Endodermal cell (in vitro differentiated cells): ENCODE data around the gene TRMT44. TPM values are rescaled to one million over a fixed set of nuclear protein-coding genes. Genes with fewer than 3 reads are reported as not detected.

Experiments
- DNase-seq: peaks from one replicate; pipeline ENCODE4 v3.0.0-alpha.2; 2017
- H3K27ac ChIP-seq: 2 replicates; pipeline ENCODE4 v1.5.1; 2013; ENCODE audit warnings: mild to moderate bottlenecking, low read depth, low read length, moderate library complexity
- H3K27me3 ChIP-seq: 2 replicates; pipeline ENCODE4 v1.6.1; 2013; ENCODE audit warnings: mild to moderate bottlenecking, low read length, moderate library complexity; ENCODE audit not compliant: insufficient read depth, control insufficient read depth, poor library complexity, severe bottlenecking
- H3K36me3 ChIP-seq: 2 replicates; pipeline ENCODE4 v1.7.0; 2013; ENCODE audit warnings: mild to moderate bottlenecking, low read length, moderate library complexity; ENCODE audit not compliant: control insufficient read depth, insufficient read depth
- H3K4me1 ChIP-seq: one replicate; pipeline ENCODE4 v1.7.0; 2013; ENCODE audit warnings: low read length; ENCODE audit not compliant: control insufficient read depth, insufficient read depth
- H3K4me3 ChIP-seq: 2 replicates; pipeline ENCODE4 v1.5.1; 2013; ENCODE audit warnings: mild to moderate bottlenecking, low read length, moderate library complexity
- H3K9ac ChIP-seq: 2 replicates; pipeline ENCODE4 v1.6.1; 2013; ENCODE audit warnings: mild to moderate bottlenecking, low read length, moderate library complexity; ENCODE audit not compliant: poor library complexity, severe bottlenecking; ENCODE audit errors: extremely low read depth
- H3K9me3 ChIP-seq: 2 replicates; pipeline ENCODE4 v1.6.1; 2013; ENCODE audit warnings: mild to moderate bottlenecking, low read length, moderate library complexity; ENCODE audit not compliant: control insufficient read depth
- H3K27ac Mint-ChIP-seq: 2 replicates; pipeline ENCODE4 v1.8.0; 2020; ENCODE audit warnings: mixed read lengths
- H3K27me3 Mint-ChIP-seq: 2 replicates; pipeline ENCODE4 v1.8.0; 2021; ENCODE audit warnings: mild to moderate bottlenecking, mixed read lengths; ENCODE audit not compliant: insufficient read depth
- H3K36me3 Mint-ChIP-seq: 2 replicates; pipeline ENCODE4 v1.8.0; 2020; ENCODE audit warnings: low read depth, mixed read lengths
- H3K4me1 Mint-ChIP-seq: 2 replicates; pipeline ENCODE4 v1.8.0; 2020; ENCODE audit warnings: mixed read lengths
- H3K4me3 Mint-ChIP-seq: 2 replicates; pipeline ENCODE4 v1.8.0; 2020; ENCODE audit warnings: mild to moderate bottlenecking, moderate library complexity, mixed read lengths
- H3K9me3 Mint-ChIP-seq: 2 replicates; pipeline ENCODE4 v1.8.0; 2020; ENCODE audit warnings: mild to moderate bottlenecking, mixed read lengths
- CTCF ChIP-seq: fragments of 200-600 bp; sonication (generic); conservative IDR thresholded peaks from 2 replicates; pipeline ENCODE4 v1.5.0; 2021; ENCODE audit warnings: antibody characterized with exemption, mild to moderate bottlenecking
- WGBS, 2 experiments: methylation state at CpG; one replicate each; pipeline versions ENCODE4 v1.1.5 to v1.1.7; 2013; ENCODE audit warnings: missing lambda C conversion rate in 2 of 2, mixed read lengths in 1 of 2; ENCODE audit not compliant: insufficient coverage in 1 of 2, insufficient read length in 1 of 2; 5-methylcytosine and 5-hydroxymethylcytosine counted together
- total RNA-seq, 2 donors: library from RNA; stranded (reverse); fragmentation: NEBNext Ultra II Directional in 1 of 2; extraction: Animal tissue kit (Norgen Biotek cat#: 25700) in 1 of 2; gene quantifications; 2 replicates in 1 of 2; 3 replicates in 1 of 2; pipeline ENCODE4 v1.2.1, GENCODE V29; 2021

TRMT44 gene
- total RNA-seq, 2 donors from 2014 or later, result 45.9 to 114 TPM

GRCh38 chr4:8427761-8428287 lies 12.8 kb upstream of the TRMT44 start:
- H3K27ac Mint-ChIP-seq, result peak overlapping the region; percentile 81
- peaks cover 39% of the 10 kb centered on the region for H3K9me3 Mint-ChIP-seq
- H3K9ac ChIP-seq, result peak overlapping the region; percentile 98

GRCh38 chr4:8428288-8429097 lies 12.1 kb upstream of the TRMT44 start:
- H3K27me3 ChIP-seq, result no peaks in the 10 kb centered on the region
- peaks cover 17% of the 10 kb centered on the region for H3K36me3 ChIP-seq
- Mint-ChIP-seq H3K9me3 (peaks cover 46% of the 10 kb centered on the region), H3K27me3 (no peaks in the 10 kb centered on the region), H3K27ac (peak overlapping the region; percentile 81), H3K4me1 (peaks cover 17% of the 10 kb centered on the region), H3K4me3 (peak overlapping the region; percentile 87), H3K36me3 (peaks cover 42% of the 10 kb centered on the region)
- H3K4me1 ChIP-seq, result no peaks in the 10 kb centered on the region
- peaks cover 42% of the 10 kb centered on the region for H3K9me3 ChIP-seq
- H3K27ac ChIP-seq, result peak overlapping the region; percentile 88
- 3 to 5% methylated on average over 18 to 56 of the region's 56 CpGs for WGBS, 2 experiments
- peak; percentile 61 for TF ChIP-seq CTCF
- H3K4me3 ChIP-seq, result peak overlapping the region; percentile 96
- H3K9ac ChIP-seq, result peak overlapping the region; percentile 98
- DNase-seq, result peak; percentile 98

More at GRCh38 chr4:8427761-8428287, 12.8 kb upstream of the TRMT44 start:
- Histone ChIP-seq H3K27ac (peak overlapping the region; percentile 81), H3K27me3 (no peaks in the 10 kb centered on the region), H3K4me3 (peak overlapping the region; percentile 96), H3K36me3 (peaks cover 17% of the 10 kb centered on the region), H3K9me3 (peaks cover 35% of the 10 kb centered on the region), H3K4me1 (no peaks in the 10 kb centered on the region)
- peaks cover 17% of the 10 kb centered on the region for H3K4me1 Mint-ChIP-seq
- H3K27me3 Mint-ChIP-seq, result no peaks in the 10 kb centered on the region
- WGBS, 2 experiments, result 10 to 33% methylated on average over 7 to 21 of the region's 21 CpGs
- DNase-seq, result no peak
- peak overlapping the region; percentile 87 for H3K4me3 Mint-ChIP-seq
- no peak for TF ChIP-seq CTCF
- peaks cover 39% of the 10 kb centered on the region for H3K36me3 Mint-ChIP-seq

- Mint-ChIP-seq H3K27me3 (no peaks in the 10 kb centered on the region), H3K4me1 (peaks cover 17% of the 10 kb centered on the region), H3K36me3 (peaks cover 42% of the 10 kb centered on the region), H3K9me3 (peaks cover 67% of the 10 kb centered on the region), H3K4me3 (no peak overlapping the region), H3K27ac (no peak overlapping the region)
- no peak for TF ChIP-seq CTCF
- no peaks in the 10 kb centered on the region for H3K27me3 ChIP-seq
- 90 to 95% methylated on average over 4 to 5 of the region's 5 CpGs for WGBS, 2 experiments
- H3K9ac ChIP-seq, result no peak overlapping the region
- peaks cover 2% of the 10 kb centered on the region for H3K4me1 ChIP-seq
- DNase-seq, result no peak
- H3K9me3 ChIP-seq, result peaks cover 62% of the 10 kb centered on the region
- peak overlapping the region; percentile 63 for H3K4me3 ChIP-seq
- H3K36me3 ChIP-seq, result peaks cover 4% of the 10 kb centered on the region
- no peak overlapping the region for H3K27ac ChIP-seq
These were observed 9.0 kb upstream of the TRMT44 start for GRCh38 chr4:8431553-8431952.
